Loucy (cell line): ENCODE data around the gene MPZL1.

Experiments used
- EZH2phosphoT487 ChIP-seq: fragments of 200-600 bp; IDR thresholded peaks from 2 replicates; pipeline ENCODE4 v1.6.1; 2018; ENCODE audit warnings: antibody characterized with exemption, mild to moderate bottlenecking, moderate library complexity, borderline replicate concordance
- TF ChIP-seq, protein P1 (sequence below): fragments of 200-600 bp; sonication (generic); conservative IDR thresholded peaks from 2 replicates; pipeline ENCODE4 v1.5.1; 2014; ENCODE audit warnings: mild to moderate bottlenecking, antibody characterized with exemption, low read length

DNA sequence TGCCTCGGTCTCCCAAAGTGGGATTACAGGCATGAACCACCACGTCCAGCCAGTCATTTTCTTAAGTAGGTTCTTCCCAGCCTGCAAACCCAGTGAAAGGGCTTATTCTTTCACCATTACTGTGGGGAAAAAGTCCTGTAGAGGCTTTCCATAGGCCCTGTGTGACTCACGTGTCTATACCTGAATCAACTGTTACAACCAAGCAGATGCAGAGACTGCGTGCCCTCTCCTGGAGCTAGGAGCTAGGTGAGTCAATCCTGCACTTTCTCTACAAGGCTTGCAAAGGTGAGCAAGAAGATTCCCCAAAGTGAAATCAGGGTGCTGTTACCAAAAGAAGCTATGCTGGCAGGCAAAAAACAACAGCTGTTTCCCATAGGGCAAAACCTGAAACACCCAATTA is 13.8 kb upstream of the MPZL1 start:
- TF ChIP-seq, protein P1, sequence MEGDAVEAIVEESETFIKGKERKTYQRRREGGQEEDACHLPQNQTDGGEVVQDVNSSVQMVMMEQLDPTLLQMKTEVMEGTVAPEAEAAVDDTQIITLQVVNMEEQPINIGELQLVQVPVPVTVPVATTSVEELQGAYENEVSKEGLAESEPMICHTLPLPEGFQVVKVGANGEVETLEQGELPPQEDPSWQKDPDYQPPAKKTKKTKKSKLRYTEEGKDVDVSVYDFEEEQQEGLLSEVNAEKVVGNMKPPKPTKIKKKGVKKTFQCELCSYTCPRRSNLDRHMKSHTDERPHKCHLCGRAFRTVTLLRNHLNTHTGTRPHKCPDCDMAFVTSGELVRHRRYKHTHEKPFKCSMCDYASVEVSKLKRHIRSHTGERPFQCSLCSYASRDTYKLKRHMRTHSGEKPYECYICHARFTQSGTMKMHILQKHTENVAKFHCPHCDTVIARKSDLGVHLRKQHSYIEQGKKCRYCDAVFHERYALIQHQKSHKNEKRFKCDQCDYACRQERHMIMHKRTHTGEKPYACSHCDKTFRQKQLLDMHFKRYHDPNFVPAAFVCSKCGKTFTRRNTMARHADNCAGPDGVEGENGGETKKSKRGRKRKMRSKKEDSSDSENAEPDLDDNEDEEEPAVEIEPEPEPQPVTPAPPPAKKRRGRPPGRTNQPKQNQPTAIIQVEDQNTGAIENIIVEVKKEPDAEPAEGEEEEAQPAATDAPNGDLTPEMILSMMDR, result no peak
- TF ChIP-seq EZH2phosphoT487, result no peak
